ENCODE measurements around the gene PSD. TPM values are rescaled to one million over a fixed set of nuclear protein-coding genes. Genes with fewer than 3 reads are reported as not detected.

Gene PSD
- total RNA-seq, 1 experiment from 2014 or later, result 0.75 TPM

DNA sequence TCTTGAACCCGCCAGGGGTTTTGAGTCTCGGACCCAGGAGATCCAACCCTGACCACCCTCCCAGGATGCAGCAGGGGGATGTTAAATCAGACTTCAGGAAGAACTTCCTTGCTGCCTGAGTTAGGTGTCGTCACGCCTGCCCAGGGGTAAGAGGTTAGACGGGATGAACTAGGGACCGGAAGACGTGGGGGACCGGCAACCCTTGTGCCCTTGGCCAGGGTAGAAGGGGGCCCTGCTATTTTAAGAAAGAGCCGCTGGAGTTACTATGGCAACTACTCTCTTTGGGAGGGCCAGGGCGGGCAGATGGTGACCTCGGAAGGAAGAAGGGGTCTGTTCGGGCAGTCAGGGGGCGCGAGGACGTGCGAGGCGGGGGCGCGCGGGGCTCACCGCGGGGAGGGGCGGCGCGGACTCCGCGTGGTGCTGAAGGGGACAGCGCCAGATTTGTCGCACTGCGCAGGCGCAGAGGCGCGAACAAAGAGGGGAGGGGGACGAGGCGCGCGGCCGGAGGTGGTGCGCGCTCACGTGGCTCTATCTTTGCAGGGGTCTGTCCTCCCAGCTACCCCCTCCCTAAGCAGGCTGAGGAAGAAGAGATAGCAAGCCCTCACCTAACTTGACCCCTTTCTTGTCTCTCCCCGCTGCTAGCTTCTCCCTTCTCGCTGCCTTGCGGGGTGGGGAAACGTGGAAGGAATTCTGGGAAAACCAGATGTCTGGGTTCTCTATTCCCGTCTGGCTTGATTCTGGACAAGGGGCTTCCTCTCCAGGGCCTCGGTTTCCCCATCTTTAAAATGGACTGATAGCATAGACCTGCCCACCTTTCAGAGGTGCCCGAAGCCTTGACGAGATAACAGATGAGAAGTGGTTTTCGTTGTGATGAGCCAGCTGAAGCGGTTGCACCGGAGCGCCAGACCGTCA lies 940 bp upstream of the PSD start:
- TF ChIP-seq, protein P1, sequence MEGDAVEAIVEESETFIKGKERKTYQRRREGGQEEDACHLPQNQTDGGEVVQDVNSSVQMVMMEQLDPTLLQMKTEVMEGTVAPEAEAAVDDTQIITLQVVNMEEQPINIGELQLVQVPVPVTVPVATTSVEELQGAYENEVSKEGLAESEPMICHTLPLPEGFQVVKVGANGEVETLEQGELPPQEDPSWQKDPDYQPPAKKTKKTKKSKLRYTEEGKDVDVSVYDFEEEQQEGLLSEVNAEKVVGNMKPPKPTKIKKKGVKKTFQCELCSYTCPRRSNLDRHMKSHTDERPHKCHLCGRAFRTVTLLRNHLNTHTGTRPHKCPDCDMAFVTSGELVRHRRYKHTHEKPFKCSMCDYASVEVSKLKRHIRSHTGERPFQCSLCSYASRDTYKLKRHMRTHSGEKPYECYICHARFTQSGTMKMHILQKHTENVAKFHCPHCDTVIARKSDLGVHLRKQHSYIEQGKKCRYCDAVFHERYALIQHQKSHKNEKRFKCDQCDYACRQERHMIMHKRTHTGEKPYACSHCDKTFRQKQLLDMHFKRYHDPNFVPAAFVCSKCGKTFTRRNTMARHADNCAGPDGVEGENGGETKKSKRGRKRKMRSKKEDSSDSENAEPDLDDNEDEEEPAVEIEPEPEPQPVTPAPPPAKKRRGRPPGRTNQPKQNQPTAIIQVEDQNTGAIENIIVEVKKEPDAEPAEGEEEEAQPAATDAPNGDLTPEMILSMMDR (IDR thresholded peaks at IDR 0.05; ENCODE audit: unreplicated experiment), result no peak
- intact Hi-C loops (cut with micrococcal nuclease), result loop anchor here (2.0 to 10.0 kb wide), 4 partner anchors 17 to 195 kb away; partner anchors contain the start of genes ELOVL3 and NFKB2
- DNase-seq (ENCODE audit: unreplicated experiment), result peak; percentile 47
- Mint-ChIP-seq H3K4me3 (ENCODE audit: unreplicated experiment) (peak overlapping the region; percentile 99), H3K36me3 (ENCODE audit: insufficient read depth, unreplicated experiment) (peaks cover 14% of the 10 kb centered on the region), H3K27ac (ENCODE audit: low read depth, unreplicated experiment) (peak overlapping the region; percentile 94), H3K9me3 (ENCODE audit: unreplicated experiment) (no peaks in the 10 kb centered on the region), H3K4me1 (ENCODE audit: insufficient read depth, unreplicated experiment) (peaks cover 5% of the 10 kb centered on the region), H3K27me3 (ENCODE audit: insufficient read depth, unreplicated experiment) (peaks cover 11% of the 10 kb centered on the region)
- CTCF ChIA-PET, result interaction anchor here (1.0 to 8.6 kb wide), 6 partner anchors 15 to 189 kb away, joined by 3 to 137 read pairs (median 5); partner anchors contain the start of gene NFKB2
- POLR2A ChIA-PET, result interaction anchor here (0.6 to 6.1 kb wide), 20 partner anchors 10 to 601 kb away, joined by 3 to 119 read pairs (median 6); partner anchors contain the start of genes ACTR1A, C10orf95, CUEDC2 and GBF1
- no TSS peak for BruUV-seq (replicated peaks)

DNA sequence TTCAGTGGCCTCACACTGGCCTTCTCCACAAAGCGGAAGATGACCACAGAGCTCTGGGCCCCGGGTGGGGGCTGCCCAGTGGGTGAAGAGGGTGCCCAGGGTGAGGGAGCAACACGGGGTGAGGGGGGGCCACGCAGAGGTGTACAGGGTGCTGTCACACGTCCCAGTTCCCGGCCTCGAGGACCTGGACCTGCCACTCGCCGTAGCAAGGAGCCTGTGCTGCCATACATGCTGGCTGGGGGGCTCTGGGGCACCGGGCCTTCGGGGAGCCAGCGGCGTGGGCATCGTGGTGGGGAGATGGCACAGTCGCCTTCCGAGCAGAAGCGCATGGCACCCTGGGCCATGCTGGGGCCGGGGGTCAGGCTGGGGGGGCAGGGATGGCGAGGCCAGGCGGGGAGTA lies 1.9 kb downstream of the PSD start:
- H3K9me3 Mint-ChIP-seq (ENCODE audit: unreplicated experiment), result no peaks in the 10 kb centered on the region
- DNase-seq (ENCODE audit: unreplicated experiment), result no peak
- intact Hi-C loops (cut with micrococcal nuclease), result no loop called here
- H3K4me1 Mint-ChIP-seq (ENCODE audit: insufficient read depth, unreplicated experiment), result peaks cover 5% of the 10 kb centered on the region
- CTCF ChIA-PET, result interaction anchor here (0.5 to 2.2 kb wide), 4 partner anchors 13 to 579 kb away, joined by 3 to 10 read pairs (median 6); no protein-coding TSS in a partner anchor
- POLR2A ChIA-PET, result interaction anchor here (0.5 to 0.8 kb wide), 2 partner anchors 44 to 58 kb away, joined by 3 read pairs; no protein-coding TSS in a partner anchor
- H3K27ac Mint-ChIP-seq (ENCODE audit: low read depth, unreplicated experiment), result no peak overlapping the region
- peaks cover 26% of the 10 kb centered on the region for H3K27me3 Mint-ChIP-seq (ENCODE audit: insufficient read depth, unreplicated experiment)
- no peak overlapping the region for H3K4me3 Mint-ChIP-seq (ENCODE audit: unreplicated experiment)
- no TSS peak for BruUV-seq (replicated peaks)
- TF ChIP-seq, protein P1 (IDR thresholded peaks at IDR 0.05; ENCODE audit: unreplicated experiment), result no peak
- no peaks in the 10 kb centered on the region for H3K36me3 Mint-ChIP-seq (ENCODE audit: insufficient read depth, unreplicated experiment)

DNA sequence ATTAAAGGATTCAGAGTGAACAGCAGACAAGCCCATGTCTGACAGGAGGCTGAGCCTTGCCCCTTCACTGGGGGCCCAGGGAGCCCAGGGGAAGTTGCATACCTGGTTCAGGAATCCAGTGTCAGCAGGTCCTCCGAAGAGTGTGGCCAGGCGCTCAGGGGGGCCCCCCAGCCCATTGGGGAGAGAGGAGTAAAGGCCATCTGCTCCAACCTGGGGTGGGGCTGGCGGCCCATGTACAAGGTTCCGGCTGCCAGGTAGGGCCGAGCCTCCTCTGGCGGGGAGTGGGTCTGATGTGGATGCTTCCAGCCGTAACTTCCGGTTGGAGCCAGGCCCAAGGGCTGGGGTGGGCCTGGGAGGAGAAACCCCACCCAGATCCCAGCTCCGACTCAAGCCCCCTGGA lies 2.3 kb downstream of the PSD start:
- no TSS peak for BruUV-seq (replicated peaks)
- H3K4me3 Mint-ChIP-seq (ENCODE audit: unreplicated experiment), result no peak overlapping the region
- intact Hi-C loops (cut with micrococcal nuclease), result no loop called here
- CTCF ChIA-PET, result interaction anchor here (0.5 to 2.2 kb wide), 5 partner anchors 12 to 579 kb away, joined by 4 to 10 read pairs (median 6); no protein-coding TSS in a partner anchor
- TF ChIP-seq, protein P1 (IDR thresholded peaks at IDR 0.05; ENCODE audit: unreplicated experiment), result no peak
- H3K27ac Mint-ChIP-seq (ENCODE audit: low read depth, unreplicated experiment), result no peak overlapping the region
- POLR2A ChIA-PET, result interaction anchor here (0.8 kb wide), 1 partner anchor 58 kb away, joined by 3 read pairs; no protein-coding TSS in a partner anchor
- peaks cover 5% of the 10 kb centered on the region for H3K4me1 Mint-ChIP-seq (ENCODE audit: insufficient read depth, unreplicated experiment)
- H3K9me3 Mint-ChIP-seq (ENCODE audit: unreplicated experiment), result no peaks in the 10 kb centered on the region
- no peaks in the 10 kb centered on the region for H3K36me3 Mint-ChIP-seq (ENCODE audit: insufficient read depth, unreplicated experiment)
- peaks cover 30% of the 10 kb centered on the region for H3K27me3 Mint-ChIP-seq (ENCODE audit: insufficient read depth, unreplicated experiment)
- no peak for DNase-seq (ENCODE audit: unreplicated experiment)

DNA sequence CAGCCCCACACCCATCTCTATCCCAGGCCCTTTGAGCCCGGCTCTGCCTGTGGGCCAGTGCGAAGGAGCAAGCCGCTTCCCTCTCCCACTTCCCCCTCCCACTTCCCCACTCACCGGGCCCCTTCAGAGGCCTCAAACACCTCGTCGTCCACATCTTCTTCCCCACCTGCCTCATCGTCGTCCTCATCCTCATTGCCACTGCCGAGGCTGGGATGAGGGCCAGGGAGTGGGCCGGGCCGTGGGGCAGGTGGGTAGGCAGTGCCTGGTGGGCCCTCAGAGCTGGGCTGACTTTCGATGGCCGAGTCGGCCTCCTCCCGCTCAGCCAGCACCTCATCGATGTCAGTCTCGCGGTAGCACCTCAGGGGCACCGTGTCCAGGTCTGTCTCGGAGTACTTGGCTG lies 3.8 kb downstream of the PSD start:
- no peaks in the 10 kb centered on the region for H3K36me3 Mint-ChIP-seq (ENCODE audit: insufficient read depth, unreplicated experiment)
- ChIA-PET CTCF (interaction anchor here (0.6 to 2.2 kb wide), 4 partner anchors 11 to 33 kb away, joined by 3 to 10 read pairs (median 6); no protein-coding TSS in a partner anchor), POLR2A (interaction anchor here (0.9 to 1.1 kb wide), 3 partner anchors 11 to 263 kb away, joined by 3 to 5 read pairs (median 3); no protein-coding TSS in a partner anchor)
- peaks cover 44% of the 10 kb centered on the region for H3K27me3 Mint-ChIP-seq (ENCODE audit: insufficient read depth, unreplicated experiment)
- intact Hi-C loops (cut with micrococcal nuclease), result no loop called here
- no TSS peak for BruUV-seq (replicated peaks)
- H3K27ac Mint-ChIP-seq (ENCODE audit: low read depth, unreplicated experiment), result no peak overlapping the region
- TF ChIP-seq, protein P1 (IDR thresholded peaks at IDR 0.05; ENCODE audit: unreplicated experiment), result no peak
- H3K9me3 Mint-ChIP-seq (ENCODE audit: unreplicated experiment), result no peaks in the 10 kb centered on the region
- DNase-seq (ENCODE audit: unreplicated experiment), result no peak
- H3K4me3 Mint-ChIP-seq (ENCODE audit: unreplicated experiment), result no peak overlapping the region
- H3K4me1 Mint-ChIP-seq (ENCODE audit: insufficient read depth, unreplicated experiment), result peaks cover 5% of the 10 kb centered on the region

All from MCF 10A (cell line).